HepG2 (cell line): ENCODE measurements around the gene CORO7. TPM values are rescaled to one million over a fixed set of nuclear protein-coding genes. Genes with fewer than 3 reads are reported as not detected.
A peak's percentile ranks its signal among the peaks of the same experiment; 100 is the strongest.

ENCODE experiments used
- ATAC-seq: fragments of 200-7000 bp; cut with Tn5 transposase; 3 replicates; pipeline ENCODE4 v1.9.1; 2020; ENCODE audit warnings: mild to moderate bottlenecking, moderate library complexity
- BruUV-seq: library from RNA; stranded (reverse); fragments of 400-500 nt; replicated peaks from 2 replicates; lab custom pipeline; 2021; lab: Mats Ljungman, UMichigan
- CTCF ChIA-PET: fragments of 300-600 bp; formaldehyde crosslinking; extraction: SDS; loops from one replicate; lab custom pipeline; 2021; ENCODE audit warnings: low total read pairs, inconsistent platforms, low intra/inter-chr PET ratio; lab: Yijun Ruan, JAX
- POLR2A ChIA-PET: fragments of 350-600 bp; sonication (Branson Sonifier 250); formaldehyde crosslinking; loops from one replicate; lab custom pipeline; 2020; ENCODE audit warnings: antibody characterized with exemption, inconsistent platforms; lab: Yijun Ruan, JAX
- DNase-seq: peaks from one replicate; pipeline ENCODE4 v3.0.0-alpha.2; 2015; ENCODE audit warnings: low spot score
- FAIRE-seq: peaks from 3 replicates; lab custom pipeline; 2011; peaks lifted over from hg19 to GRCh38; lab: Jason Lieb, UNC
- H2AFZ ChIP-seq: one replicate; pipeline ENCODE4 v1.6.1; 2011; ENCODE audit warnings: low read length, inconsistent platforms
- H3K27ac ChIP-seq: fragments of 300-600 bp; 3 replicates; pipeline ENCODE4 v1.8.0; 2011; ENCODE audit warnings: mixed run types, mild to moderate bottlenecking, mixed read lengths, low read length, inconsistent platforms; ENCODE audit not compliant: insufficient read depth; ENCODE audit errors: extremely low read length
- H3K27me3 ChIP-seq, 2 experiments: fragments of 200-600 bp in 1 of 2; 2 replicates in 1 of 2; 3 replicates in 1 of 2; pipeline versions ENCODE4 v1.6.0 to v1.8.0; 2011; ENCODE audit warnings: low read length in 2 of 2, mild to moderate bottlenecking in 2 of 2, moderate library complexity in 2 of 2, inconsistent platforms in 1 of 2; ENCODE audit not compliant: insufficient read depth in 2 of 2, control insufficient read depth in 1 of 2
- H3K36me3 ChIP-seq, 2 experiments: fragments of 200-600 bp in 1 of 2; replicated peaks in 1 of 2; 2 replicates in 1 of 2; 3 replicates in 1 of 2; pipeline versions ENCODE4 v1.5.1 to v1.8.0; 2011; ENCODE audit warnings: low read length in 2 of 2, inconsistent platforms in 1 of 2; ENCODE audit not compliant: insufficient read depth in 2 of 2, control insufficient read depth in 1 of 2
- H3K4me1 ChIP-seq: 2 replicates; pipeline ENCODE4 v1.5.1; 2012; ENCODE audit warnings: low read length, inconsistent platforms; ENCODE audit not compliant: insufficient read depth
- H3K4me2 ChIP-seq: 2 replicates; pipeline ENCODE4 v1.6.0; 2011; ENCODE audit warnings: low read depth, low read length, inconsistent platforms
- H3K4me3 ChIP-seq, 3 experiments: fragments of 200-600 bp in 1 of 3; sonication (generic), shearing (Covaris generic) in 1 of 3; replicated peaks in 1 of 3; 2 replicates each; pipeline ENCODE4 v1.5.1; 2011 to 2016; ENCODE audit warnings: low read length in 3 of 3, inconsistent platforms in 2 of 3, low read depth in 2 of 3, mild to moderate bottlenecking in 2 of 3, control low read depth in 1 of 3, mixed read lengths in 1 of 3; ENCODE audit not compliant: insufficient read depth in 1 of 3
- H3K79me2 ChIP-seq: one replicate; pipeline ENCODE4 v1.6.1; 2011; ENCODE audit warnings: low read length, inconsistent platforms; ENCODE audit not compliant: insufficient read depth
- H3K9ac ChIP-seq: 2 replicates; pipeline ENCODE4 v1.6.0; 2011; ENCODE audit warnings: mild to moderate bottlenecking, low read depth, low read length, inconsistent platforms; ENCODE audit not compliant: insufficient read depth
- H3K9me3 ChIP-seq: 2 replicates; pipeline ENCODE4 v1.5.1; 2012; ENCODE audit warnings: mild to moderate bottlenecking, low read length
- H4K20me1 ChIP-seq: 2 replicates; pipeline ENCODE4 v1.6.0; 2011; ENCODE audit warnings: inconsistent platforms, mild to moderate bottlenecking, low read length, moderate library complexity; ENCODE audit not compliant: insufficient read depth
- NCOR1 ChIP-seq: fragments of 200-600 bp; sonication (generic); IDR thresholded peaks from 2 replicates; pipeline ENCODE4 v1.7.0; 2017; ENCODE audit warnings: antibody characterized with exemption, low read length, borderline replicate concordance
- NFKB2 ChIP-seq: sonication (generic); formaldehyde crosslinking; IDR thresholded peaks from 2 replicates; pipeline ENCODE4 v1.4.0; 2020; ENCODE audit warnings: missing genetic modification reagents, borderline replicate concordance
- NONO ChIP-seq, 2 experiments: fragments of 450-650 bp in 1 of 2; sonication (generic) in 1 of 2; formaldehyde crosslinking in 1 of 2; IDR thresholded peaks in 1 of 2; conservative IDR thresholded peaks in 1 of 2; 2 replicates each; pipeline versions ENCODE4 v1.6.1 to v1.8.0; 2017 to 2022; ENCODE audit warnings: mild to moderate bottlenecking in 1 of 2, missing genetic modification reagents in 1 of 2, moderate library complexity in 1 of 2
- PAXIP1 ChIP-seq: sonication (generic); formaldehyde crosslinking; conservative IDR thresholded peaks from 2 replicates; pipeline ENCODE4 v1.4.0; 2020; ENCODE audit warnings: mild to moderate bottlenecking, missing genetic modification reagents, moderate library complexity
- POLR2A ChIP-seq, 2 experiments: IDR thresholded peaks; 2 replicates each; pipeline ENCODE4 v1.6.1; 2011; ENCODE audit warnings: low read depth in 2 of 2, low read length in 2 of 2, mild to moderate bottlenecking in 1 of 2, moderate library complexity in 1 of 2; ENCODE audit not compliant: insufficient read depth in 1 of 2
- SALL1 ChIP-seq: sonication (generic); formaldehyde crosslinking; IDR thresholded peaks from 2 replicates; pipeline ENCODE4 v1.8.0; 2022; ENCODE audit warnings: mild to moderate bottlenecking, missing genetic modification reagents
- SOX5 ChIP-seq: IDR thresholded peaks from 2 replicates; pipeline ENCODE4 v1.6.1; 2016; ENCODE audit warnings: borderline replicate concordance
- ZBTB7A ChIP-seq: sonication (generic); formaldehyde crosslinking; IDR thresholded peaks from 2 replicates; pipeline ENCODE4 v1.8.0; 2022; ENCODE audit warnings: mild to moderate bottlenecking, missing genetic modification reagents
- ZMYM2 ChIP-seq: sonication (generic); formaldehyde crosslinking; IDR thresholded peaks from 2 replicates; pipeline ENCODE4 v1.8.0; 2022; ENCODE audit warnings: mild to moderate bottlenecking, missing genetic modification reagents
- ZNF207 ChIP-seq: fragments of 450-650 bp; IDR thresholded peaks from 2 replicates; pipeline ENCODE4 v1.6.1; 2016; ENCODE audit warnings: antibody characterized with exemption, borderline replicate concordance
- ZNF687 ChIP-seq: sonication (generic); formaldehyde crosslinking; IDR thresholded peaks from 2 replicates; pipeline ENCODE4 v1.5.1; 2020; ENCODE audit warnings: mild to moderate bottlenecking, missing genetic modification reagents, moderate library complexity
- ZNF704 ChIP-seq: sonication (generic); formaldehyde crosslinking; IDR thresholded peaks from 2 replicates; pipeline ENCODE4 v1.8.1; 2023; ENCODE audit warnings: mild to moderate bottlenecking, inconsistent platforms, moderate library complexity, missing genetic modification reagents, borderline replicate concordance
- WGBS: methylation state at CpG from one replicate; pipeline ENCODE4 v1.1.6; 2017; ENCODE audit warnings: low lambda C conversion rate; 5-methylcytosine and 5-hydroxymethylcytosine counted together
- in situ Hi-C: cut with HindIII; loops from 2 replicates; pipeline ENCODE4 v1.10.0; 2017; ENCODE audit warnings: low pct_unique_long_range_greater_than_20kb; ENCODE audit not compliant: extremely low pct_ligation_motif_present
- intact Hi-C: fragments of 100-400 bp; cut with micrococcal nuclease; formaldehyde crosslinking; loops from one replicate; pipeline ENCODE4 v1.10.0; 2022; ENCODE audit not compliant: unreplicated experiment
- polyA plus RNA-seq, 8 experiments: library from polyadenylated mRNA; depleted of rRNA in 3 of 8; stranded (reverse) in 7 of 8; unstranded in 1 of 8; fragments of >200 nt; fragmentation: Illumina TruSeq in 4 of 8; extraction: Trizol in 4 of 8; gene quantifications; 2 replicates each; pipeline versions ENCODE4 v1.2.1 to v1.2.3, GENCODE V29; 2011 to 2016; ENCODE audit warnings: low read depth in 4 of 8, missing spikeins in 1 of 8, mixed read lengths in 1 of 8; ENCODE audit not compliant: insufficient read depth in 1 of 8
- total RNA-seq, 5 experiments: library from RNA; depleted of rRNA; stranded (reverse); fragments of >200 nt; fragmentation: Illumina TruSeq; extraction: Trizol; gene quantifications; 2 replicates each; pipeline ENCODE4 v1.2.3, GENCODE V29; 2016; ENCODE audit warnings: low read depth in 1 of 5

Gene CORO7
- total and polyA plus RNA-seq, 2 of the 13 experiments (the other 11 are each of a cell fraction or from before 2014, with no cell fraction given): 9.9 to 14.3 TPM

GRCh38 chr16:4378999-4379690 is 37.3 kb downstream of the CORO7 start:
- WGBS: 100% methylated on average over 5 of the region's 21 CpGs
- Histone ChIP-seq H3K36me3 (peaks cover 7 to 13% of the 10 kb centered on the region in 2 experiments), H3K4me3 (peak overlapping the region in 1 of 3 experiments; percentile 11; a peak in 1 of 6 replicates), H3K4me2 (peak overlapping the region; percentile 31; the same call in 1 of the 2 replicates), H3K9me3 (no peaks in the 10 kb centered on the region), H3K27ac (peak overlapping the region; percentile 52), H3K9ac (peak overlapping the region; percentile 25; the same call in 1 of the 2 replicates), H2AFZ (no peak overlapping the region), H3K4me1 (peaks cover 62% of the 10 kb centered on the region), H4K20me1 (peaks cover 48% of the 10 kb centered on the region), H3K27me3 (no peaks in the 10 kb centered on the region), H3K79me2 (peaks cover 37% of the 10 kb centered on the region)
- intact Hi-C loops: no loop called here
- no peak for FAIRE-seq
- DNase-seq: no peak
- in situ Hi-C loops: no loop called here
- peak; percentile 7; the same call in 2 of the 3 replicates for ATAC-seq
- ChIA-PET CTCF (interaction anchor here (2.1 kb wide), 1 partner anchor 21 kb away, joined by 10 read pairs; no protein-coding TSS in a partner anchor), POLR2A (interaction anchor here (0.9 to 1.5 kb wide), 3 partner anchors 8 to 28 kb away, joined by 3 to 5 read pairs (median 4); partner anchors contain the start of genes PAM16 and VASN)
- BruUV-seq: no TSS peak
- TF ChIP-seq PAXIP1 (CRISPR knock-in tag) (peak; percentile 57), NFKB2 (CRISPR knock-in tag) (0 out of 2 replicates have a peak, but pooled peaks have one; percentile 25), SALL1 (CRISPR knock-in tag) (0 out of 2 replicates have a peak, but pooled peaks have one; percentile 19), ZNF207 (no peak), SOX5 (CRISPR knock-in tag) (no peak), POLR2A (IDR thresholded peaks at IDR 0.05; ENCODE audit: insufficient read depth in 1 of 2, low read depth in 2 of 2, low read length in 2 of 2) (0 out of 4 replicates have a peak, but pooled peaks of 1 of the 2 experiments have one; percentile 25), ZMYM2 (no peak), ZNF687 (CRISPR knock-in tag) (peak; percentile 59), ZBTB7A (CRISPR knock-in tag) (peak; percentile 92), NCOR1 (0 out of 2 replicates have a peak, but pooled peaks have one; percentile 26), ZNF704 (CRISPR knock-in tag) (no peak), NONO (IDR thresholded peaks at IDR 0.05) (no peak), NONO (CRISPR knock-in tag; conservative IDR thresholded peaks at IDR 0.05) (peak; percentile 40; the same call in 1 of the 2 replicates)
